ENCODE results near the gene MRPS26.
A peak's percentile ranks its signal among the peaks of the same experiment; 100 is the strongest.

MRPS26 gene

GRCh38 chr20:3000852-3001523 lies 44.9 kb upstream of the MRPS26 start (continued):
- TF ChIP-seq ZNF660 (tag by site-specific recombination; IDR thresholded peaks at IDR 0.05) (no peak), REPIN1 (tag by site-specific recombination; IDR thresholded peaks at IDR 0.05; ENCODE audit: low read depth) (no peak), ZNF837 (tag by site-specific recombination; IDR thresholded peaks at IDR 0.05) (no peak), MZF1 (tag by site-specific recombination; IDR thresholded peaks at IDR 0.05; ENCODE audit: borderline replicate concordance) (no peak), ZNF776 (tag by site-specific recombination; IDR thresholded peaks at IDR 0.05; ENCODE audit: borderline replicate concordance) (no peak), ZNF341 (tag by site-specific recombination; IDR thresholded peaks at IDR 0.05; ENCODE audit: low read depth) (no peak), KLF1 (tag by site-specific recombination; IDR thresholded peaks at IDR 0.05) (no peak), GFI1B (tag by site-specific recombination; IDR thresholded peaks at IDR 0.05) (no peak)
- TF ChIP-seq, protein P1, sequence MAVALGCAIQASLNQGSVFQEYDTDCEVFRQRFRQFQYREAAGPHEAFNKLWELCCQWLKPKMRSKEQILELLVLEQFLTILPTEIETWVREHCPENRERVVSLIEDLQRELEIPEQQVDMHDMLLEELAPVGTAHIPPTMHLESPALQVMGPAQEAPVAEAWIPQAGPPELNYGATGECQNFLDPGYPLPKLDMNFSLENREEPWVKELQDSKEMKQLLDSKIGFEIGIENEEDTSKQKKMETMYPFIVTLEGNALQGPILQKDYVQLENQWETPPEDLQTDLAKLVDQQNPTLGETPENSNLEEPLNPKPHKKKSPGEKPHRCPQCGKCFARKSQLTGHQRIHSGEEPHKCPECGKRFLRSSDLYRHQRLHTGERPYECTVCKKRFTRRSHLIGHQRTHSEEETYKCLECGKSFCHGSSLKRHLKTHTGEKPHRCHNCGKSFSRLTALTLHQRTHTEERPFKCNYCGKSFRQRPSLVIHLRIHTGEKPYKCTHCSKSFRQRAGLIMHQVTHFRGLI (tag by site-specific recombination; IDR thresholded peaks at IDR 0.05), result no peak
- TF ChIP-seq, protein P2, sequence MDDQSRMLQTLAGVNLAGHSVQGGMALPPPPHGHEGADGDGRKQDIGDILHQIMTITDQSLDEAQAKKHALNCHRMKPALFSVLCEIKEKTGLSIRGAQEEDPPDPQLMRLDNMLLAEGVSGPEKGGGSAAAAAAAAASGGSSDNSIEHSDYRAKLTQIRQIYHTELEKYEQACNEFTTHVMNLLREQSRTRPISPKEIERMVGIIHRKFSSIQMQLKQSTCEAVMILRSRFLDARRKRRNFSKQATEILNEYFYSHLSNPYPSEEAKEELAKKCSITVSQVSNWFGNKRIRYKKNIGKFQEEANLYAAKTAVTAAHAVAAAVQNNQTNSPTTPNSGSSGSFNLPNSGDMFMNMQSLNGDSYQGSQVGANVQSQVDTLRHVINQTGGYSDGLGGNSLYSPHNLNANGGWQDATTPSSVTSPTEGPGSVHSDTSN (CRISPR knock-in tag; IDR thresholded peaks at IDR 0.05), result no peak
- TF ChIP-seq, protein P3, sequence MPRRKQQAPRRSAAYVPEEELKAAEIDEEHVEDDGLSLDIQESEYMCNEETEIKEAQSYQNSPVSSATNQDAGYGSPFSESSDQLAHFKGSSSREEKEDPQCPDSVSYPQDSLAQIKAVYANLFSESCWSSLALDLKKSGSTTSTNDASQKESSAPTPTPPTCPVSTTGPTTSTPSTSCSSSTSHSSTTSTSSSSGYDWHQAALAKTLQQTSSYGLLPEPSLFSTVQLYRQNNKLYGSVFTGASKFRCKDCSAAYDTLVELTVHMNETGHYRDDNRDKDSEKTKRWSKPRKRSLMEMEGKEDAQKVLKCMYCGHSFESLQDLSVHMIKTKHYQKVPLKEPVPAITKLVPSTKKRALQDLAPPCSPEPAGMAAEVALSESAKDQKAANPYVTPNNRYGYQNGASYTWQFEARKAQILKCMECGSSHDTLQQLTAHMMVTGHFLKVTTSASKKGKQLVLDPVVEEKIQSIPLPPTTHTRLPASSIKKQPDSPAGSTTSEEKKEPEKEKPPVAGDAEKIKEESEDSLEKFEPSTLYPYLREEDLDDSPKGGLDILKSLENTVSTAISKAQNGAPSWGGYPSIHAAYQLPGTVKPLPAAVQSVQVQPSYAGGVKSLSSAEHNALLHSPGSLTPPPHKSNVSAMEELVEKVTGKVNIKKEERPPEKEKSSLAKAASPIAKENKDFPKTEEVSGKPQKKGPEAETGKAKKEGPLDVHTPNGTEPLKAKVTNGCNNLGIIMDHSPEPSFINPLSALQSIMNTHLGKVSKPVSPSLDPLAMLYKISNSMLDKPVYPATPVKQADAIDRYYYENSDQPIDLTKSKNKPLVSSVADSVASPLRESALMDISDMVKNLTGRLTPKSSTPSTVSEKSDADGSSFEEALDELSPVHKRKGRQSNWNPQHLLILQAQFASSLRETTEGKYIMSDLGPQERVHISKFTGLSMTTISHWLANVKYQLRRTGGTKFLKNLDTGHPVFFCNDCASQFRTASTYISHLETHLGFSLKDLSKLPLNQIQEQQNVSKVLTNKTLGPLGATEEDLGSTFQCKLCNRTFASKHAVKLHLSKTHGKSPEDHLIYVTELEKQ (tag by site-specific recombination; IDR thresholded peaks at IDR 0.05; ENCODE audit: borderline replicate concordance), result no peak

- peaks cover 33 to 36% of the 10 kb centered on the region in 2 experiments for H3K36me3 ChIP-seq (ENCODE audit: control insufficient read depth in 2 of 2, insufficient read depth in 1 of 2, low read length in 2 of 2)
- H3K27ac ChIP-seq (ENCODE audit: extremely low read depth, low read depth, low read length), result no peak overlapping the region
- no peaks in the 10 kb centered on the region for H3K9me3 ChIP-seq (ENCODE audit: control insufficient read depth, insufficient read depth, low read depth, low read length)
- no peak overlapping the region for H3K4me3 ChIP-seq (ENCODE audit: low read depth, low read length)
- no peak for TF ChIP-seq ZBTB20 (tag by site-specific recombination; IDR thresholded peaks at IDR 0.05)
- TF ChIP-seq, protein P4, sequence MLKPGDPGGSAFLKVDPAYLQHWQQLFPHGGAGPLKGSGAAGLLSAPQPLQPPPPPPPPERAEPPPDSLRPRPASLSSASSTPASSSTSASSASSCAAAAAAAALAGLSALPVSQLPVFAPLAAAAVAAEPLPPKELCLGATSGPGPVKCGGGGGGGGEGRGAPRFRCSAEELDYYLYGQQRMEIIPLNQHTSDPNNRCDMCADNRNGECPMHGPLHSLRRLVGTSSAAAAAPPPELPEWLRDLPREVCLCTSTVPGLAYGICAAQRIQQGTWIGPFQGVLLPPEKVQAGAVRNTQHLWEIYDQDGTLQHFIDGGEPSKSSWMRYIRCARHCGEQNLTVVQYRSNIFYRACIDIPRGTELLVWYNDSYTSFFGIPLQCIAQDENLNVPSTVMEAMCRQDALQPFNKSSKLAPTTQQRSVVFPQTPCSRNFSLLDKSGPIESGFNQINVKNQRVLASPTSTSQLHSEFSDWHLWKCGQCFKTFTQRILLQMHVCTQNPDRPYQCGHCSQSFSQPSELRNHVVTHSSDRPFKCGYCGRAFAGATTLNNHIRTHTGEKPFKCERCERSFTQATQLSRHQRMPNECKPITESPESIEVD (tag by site-specific recombination; IDR thresholded peaks at IDR 0.05), result 0 out of 2 replicates have a peak, but pooled peaks have one; percentile 29
- no peaks in the 10 kb centered on the region for H3K4me1 ChIP-seq (ENCODE audit: control insufficient read depth, insufficient read depth, low read length)
- CTCF ChIA-PET, result interaction anchor here (0.7 to 1.3 kb wide), 2 partner anchors 43 to 50 kb away, joined by 3 read pairs; no protein-coding TSS in a partner anchor
- POLR2A ChIA-PET, result no interaction called here
These were observed 42.4 kb upstream of the MRPS26 start for GRCh38 chr20:3003416-3003815.
